K562 (cell line): ENCODE measurements around the gene ARL8A. TPM values are rescaled to one million over a fixed set of nuclear protein-coding genes. Genes with fewer than 3 reads are reported as not detected.

Experiments used
- ATAC-seq: fragments of 200-7000 bp; cut with Tn5 transposase; 3 replicates; pipeline ENCODE4 v1.9.1; 2020; ENCODE audit warnings: moderate library complexity
- BruUV-seq: library from RNA; stranded (reverse); fragments of 400-500 nt; replicated peaks from 2 replicates; lab custom pipeline; 2021; lab: Mats Ljungman, UMichigan
- CTCF ChIA-PET: fragments of 300-600 bp; formaldehyde crosslinking; extraction: SDS; loops from one replicate; lab custom pipeline; 2021; ENCODE audit warnings: low intra/inter-chr PET ratio; lab: Yijun Ruan, JAX
- POLR2A ChIA-PET: fragments of 300-600, 350-650 bp; sonication (Branson Sonifier 250); formaldehyde crosslinking; extraction: SDS; loops from one replicate; lab custom pipeline; 2021; ENCODE audit warnings: antibody characterized with exemption, inconsistent platforms; lab: Yijun Ruan, JAX
- DNase-seq, 4 experiments: peaks; one replicate each; pipeline versions ENCODE4 v3.0.0 to v3.0.0-alpha.2; 2011 to 2018; ENCODE audit warnings: low spot score in 3 of 4, mixed read lengths in 3 of 4; ENCODE audit errors: extremely low read depth in 1 of 4
- FAIRE-seq: peaks from 2 replicates; lab custom pipeline; 2011; peaks lifted over from hg19 to GRCh38; lab: Jason Lieb, UNC
- H2AFZ ChIP-seq: 2 replicates; pipeline ENCODE4 v1.6.0; 2011; ENCODE audit warnings: low read depth, low read length, control low read depth, inconsistent platforms
- H3K27ac ChIP-seq: fragments of 200-600 bp; 3 replicates; pipeline ENCODE4 v1.8.0; 2011; ENCODE audit warnings: low read depth, mild to moderate bottlenecking, control low read depth, inconsistent platforms, low read length, moderate library complexity, mixed read lengths; ENCODE audit errors: extremely low read depth
- H3K27me3 ChIP-seq, 2 experiments: fragments of 300-600 bp in 1 of 2; 2 replicates in 1 of 2; 3 replicates in 1 of 2; pipeline versions ENCODE4 v1.6.0 to v1.8.0; 2011; ENCODE audit warnings: inconsistent platforms in 2 of 2, low read length in 2 of 2, mild to moderate bottlenecking in 1 of 2, mixed read lengths in 1 of 2, moderate library complexity in 1 of 2; ENCODE audit not compliant: control insufficient read depth in 2 of 2, insufficient read depth in 2 of 2
- H3K36me3 ChIP-seq: fragments of 300-600 bp; 3 replicates; pipeline ENCODE4 v1.8.0; 2011; ENCODE audit warnings: mild to moderate bottlenecking, low read length, inconsistent platforms; ENCODE audit not compliant: control insufficient read depth, insufficient read depth
- H3K4me1 ChIP-seq, 2 experiments: fragments of 200-600 bp in 1 of 2; replicated peaks in 1 of 2; 2 replicates in 1 of 2; 3 replicates in 1 of 2; pipeline versions ENCODE4 v1.5.1 to v1.8.0; 2011; ENCODE audit warnings: inconsistent platforms in 2 of 2, low read length in 2 of 2, mild to moderate bottlenecking in 1 of 2, mixed read lengths in 1 of 2, moderate library complexity in 1 of 2; ENCODE audit not compliant: control insufficient read depth in 2 of 2, insufficient read depth in 2 of 2
- H3K4me2 ChIP-seq: 2 replicates; pipeline ENCODE4 v1.6.1; 2011; ENCODE audit warnings: low read length, control low read depth, inconsistent platforms, mixed read lengths; ENCODE audit not compliant: insufficient read depth
- H3K4me3 ChIP-seq: fragments of 200-600 bp; sonication (generic), shearing (Covaris generic); 2 replicates; pipeline ENCODE4 v1.5.1; 2016; ENCODE audit warnings: control low read depth, inconsistent platforms
- H3K79me2 ChIP-seq: fragments of 200-600 bp; 3 replicates; pipeline ENCODE4 v1.8.0; 2011; ENCODE audit warnings: low read length, inconsistent platforms; ENCODE audit not compliant: control insufficient read depth, insufficient read depth
- H3K9ac ChIP-seq, 2 experiments: 2 replicates each; pipeline versions ENCODE4 v1.6.0 to v1.6.1; 2011; ENCODE audit warnings: low read depth in 2 of 2, low read length in 2 of 2, control low read depth in 1 of 2, inconsistent platforms in 1 of 2, mild to moderate bottlenecking in 1 of 2, mixed read lengths in 1 of 2; ENCODE audit not compliant: insufficient read depth in 1 of 2
- H3K9me1 ChIP-seq: one replicate; pipeline ENCODE4 v1.6.0; 2011; ENCODE audit warnings: inconsistent platforms, mild to moderate bottlenecking, low read length, moderate library complexity; ENCODE audit not compliant: control insufficient read depth, insufficient read depth
- H3K9me3 ChIP-seq: replicated peaks from 2 replicates; pipeline ENCODE4 v1.5.1; 2011; ENCODE audit warnings: low read depth, low read length, inconsistent platforms; ENCODE audit not compliant: control insufficient read depth, insufficient read depth
- H4K20me1 ChIP-seq: replicated peaks from 2 replicates; pipeline ENCODE4 v1.6.1; 2011; ENCODE audit warnings: low read length, inconsistent platforms, mixed read lengths; ENCODE audit not compliant: control insufficient read depth, insufficient read depth
- NELFE ChIP-seq: IDR thresholded peaks from 2 replicates; pipeline ENCODE4 v1.6.1; 2011; ENCODE audit warnings: mild to moderate bottlenecking; ENCODE audit not compliant: insufficient read depth, insufficient read length
- NFIC ChIP-seq: fragments of 450-650 bp; IDR thresholded peaks from 2 replicates; pipeline ENCODE4 v1.6.1; 2017; ENCODE audit warnings: mild to moderate bottlenecking, inconsistent platforms
- POLR2G ChIP-seq: fragments of 200-400 bp; formaldehyde crosslinking; IDR thresholded peaks from 2 replicates; pipeline ENCODE4 v1.6.1; 2017; ENCODE audit warnings: low read depth, mild to moderate bottlenecking, antibody characterized with exemption, low read length, moderate library complexity
- WGBS: fragments of 100-300 bp; shearing (Covaris generic); methylation state at CpG from one replicate; pipeline ENCODE4 v1.1.6; 2016; ENCODE audit warnings: low coverage, mixed read lengths; ENCODE audit not compliant: insufficient coverage; ENCODE audit errors: missing lambda C conversion rate; 5-methylcytosine and 5-hydroxymethylcytosine counted together
- in situ Hi-C: fragments of 300-500 bp; cut with MboI; formaldehyde crosslinking; loops from 4 replicates; pipeline ENCODE4 v1.15.0; 2018; ENCODE audit warnings: inconsistent platforms, mixed read lengths
- intact Hi-C: fragments of 100-400 bp; cut with micrococcal nuclease; formaldehyde crosslinking; loops from 2 replicates; pipeline ENCODE4 v1.14.2; 2022
- polyA plus RNA-seq, 8 experiments: library from polyadenylated mRNA; depleted of rRNA in 4 of 8; stranded (reverse) in 5 of 8; unstranded in 3 of 8; fragments of >200 nt; fragmentation: Nextera tagmentation in 2 of 8; fragmentation: Illumina TruSeq in 1 of 8; extraction: Ambion mirVana in 2 of 8; extraction: Trizol in 1 of 8; gene quantifications; 2 replicates each; pipeline versions ENCODE4 v1.2.1 to v1.2.3, GENCODE V29; 2011 to 2014; ENCODE audit warnings: inconsistent platforms in 1 of 8, missing spikeins in 1 of 8
- total RNA-seq, 7 experiments: library from RNA; depleted of rRNA in 6 of 7; stranded (reverse); fragments of >200 nt in 6 of 7; fragmentation: Illumina TruSeq in 2 of 7; extraction: Trizol in 2 of 7; gene quantifications; 2 replicates each; pipeline versions ENCODE4 v1.2.1 to v1.2.3, GENCODE V29; 2011 to 2021; ENCODE audit warnings: low replicate concordance in 1 of 7
- TF ChIP-seq, protein P1 (sequence below): fragments of 450-650 bp; IDR thresholded peaks from 2 replicates; pipeline ENCODE4 v1.6.1; 2018; ENCODE audit not compliant: partially characterized antibody
- TF ChIP-seq, protein P2 (sequence below): sonication (generic); formaldehyde crosslinking; IDR thresholded peaks from 2 replicates; pipeline ENCODE4 v1.9.0; 2022; ENCODE audit warnings: mild to moderate bottlenecking, missing genetic modification reagents
- TF ChIP-seq, protein P3 (sequence below): fragments of 250-450 bp; sonication (Bioruptor Pico); IDR thresholded peaks from 2 replicates; pipeline ENCODE4 v1.8.0; 2021; ENCODE audit warnings: moderate library complexity, mild to moderate bottlenecking, inconsistent platforms
- TF ChIP-seq, protein P4 (sequence below): fragments of 200-800 bp; sonication (Bioruptor generic); IDR thresholded peaks from 2 replicates; pipeline ENCODE4 v1.6.1; 2017; ENCODE audit warnings: missing genetic modification characterization, missing compliant biosample characterization

Gene ARL8A
- total and polyA plus RNA-seq, 9 of the 15 experiments (the other 6 are each of a cell fraction or from before 2014, with no cell fraction given), result 0.17 to 27.3 (median 15.6) TPM

DNA sequence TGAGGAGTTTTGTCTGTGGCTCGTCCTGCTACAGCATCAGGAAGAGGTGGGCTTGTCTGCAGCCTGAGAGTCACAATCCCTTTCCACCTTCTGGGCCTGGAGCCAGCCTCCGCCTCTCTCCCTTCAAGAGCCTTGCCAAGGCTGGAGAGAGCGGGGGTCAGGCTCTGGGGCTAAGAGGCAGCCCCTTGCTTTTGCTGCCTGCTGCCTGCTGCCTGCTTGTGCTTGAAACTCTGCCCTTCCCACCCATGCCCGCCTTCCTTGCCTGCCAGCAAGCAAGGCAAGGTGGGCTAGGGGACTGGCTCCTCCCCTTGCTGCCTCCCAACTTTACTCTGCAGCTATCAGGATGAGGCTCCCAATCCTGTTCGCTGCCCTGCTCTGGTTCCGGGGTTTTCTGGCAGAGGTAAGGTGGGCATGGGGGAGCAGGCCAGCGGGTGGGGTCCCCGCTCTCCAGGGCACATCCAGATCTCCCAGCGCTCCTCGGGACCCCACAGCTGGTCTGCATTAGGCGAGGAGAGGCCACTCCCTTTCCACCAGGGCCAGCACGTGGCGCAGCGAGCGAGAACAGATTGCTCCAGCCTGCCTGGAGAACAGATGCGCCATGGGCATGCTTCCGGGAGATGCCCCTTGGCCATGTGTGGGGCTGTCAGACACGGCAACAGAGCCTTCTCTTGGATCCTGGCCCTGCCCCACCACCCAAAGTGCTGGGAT is 23.3 kb upstream of the ARL8A start:
- Histone ChIP-seq H3K36me3 (peaks cover 40% of the 10 kb centered on the region; the same call in 2 of the 3 replicates), H3K27ac (no peak overlapping the region), H3K9ac (peak overlapping the region in 1 of 2 experiments; percentile 72; a peak in 2 of 4 replicates), H3K9me3 (no peaks in the 10 kb centered on the region), H3K79me2 (peaks cover 47% of the 10 kb centered on the region), H3K27me3 (no peaks in the 10 kb centered on the region), H3K4me3 (no peak overlapping the region), H3K4me2 (no peak overlapping the region)
- ATAC-seq, result no peak
- 87% methylated on average over 16 of the region's 18 CpGs for WGBS
- FAIRE-seq, result no peak
- 0 out of 2 replicates have a peak, but pooled peaks have one; percentile 25 for TF ChIP-seq POLR2G
- TF ChIP-seq, protein P1, sequence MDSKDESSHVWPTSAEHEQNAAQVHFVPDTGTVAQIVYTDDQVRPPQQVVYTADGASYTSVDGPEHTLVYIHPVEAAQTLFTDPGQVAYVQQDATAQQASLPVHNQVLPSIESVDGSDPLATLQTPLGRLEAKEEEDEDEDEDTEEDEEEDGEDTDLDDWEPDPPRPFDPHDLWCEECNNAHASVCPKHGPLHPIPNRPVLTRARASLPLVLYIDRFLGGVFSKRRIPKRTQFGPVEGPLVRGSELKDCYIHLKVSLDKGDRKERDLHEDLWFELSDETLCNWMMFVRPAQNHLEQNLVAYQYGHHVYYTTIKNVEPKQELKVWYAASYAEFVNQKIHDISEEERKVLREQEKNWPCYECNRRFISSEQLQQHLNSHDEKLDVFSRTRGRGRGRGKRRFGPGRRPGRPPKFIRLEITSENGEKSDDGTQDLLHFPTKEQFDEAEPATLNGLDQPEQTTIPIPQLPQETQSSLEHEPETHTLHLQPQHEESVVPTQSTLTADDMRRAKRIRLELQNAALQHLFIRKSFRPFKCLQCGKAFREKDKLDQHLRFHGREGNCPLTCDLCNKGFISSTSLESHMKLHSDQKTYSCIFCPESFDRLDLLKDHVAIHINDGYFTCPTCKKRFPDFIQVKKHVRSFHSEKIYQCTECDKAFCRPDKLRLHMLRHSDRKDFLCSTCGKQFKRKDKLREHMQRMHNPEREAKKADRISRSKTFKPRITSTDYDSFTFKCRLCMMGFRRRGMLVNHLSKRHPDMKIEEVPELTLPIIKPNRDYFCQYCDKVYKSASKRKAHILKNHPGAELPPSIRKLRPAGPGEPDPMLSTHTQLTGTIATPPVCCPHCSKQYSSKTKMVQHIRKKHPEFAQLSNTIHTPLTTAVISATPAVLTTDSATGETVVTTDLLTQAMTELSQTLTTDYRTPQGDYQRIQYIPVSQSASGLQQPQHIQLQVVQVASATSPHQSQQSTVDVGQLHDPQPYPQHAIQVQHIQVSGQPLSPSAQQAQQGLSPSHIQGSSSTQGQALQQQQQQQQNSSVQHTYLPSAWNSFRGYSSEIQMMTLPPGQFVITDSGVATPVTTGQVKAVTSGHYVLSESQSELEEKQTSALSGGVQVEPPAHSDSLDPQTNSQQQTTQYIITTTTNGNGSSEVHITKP, result no peak
- TF ChIP-seq, protein P2, sequence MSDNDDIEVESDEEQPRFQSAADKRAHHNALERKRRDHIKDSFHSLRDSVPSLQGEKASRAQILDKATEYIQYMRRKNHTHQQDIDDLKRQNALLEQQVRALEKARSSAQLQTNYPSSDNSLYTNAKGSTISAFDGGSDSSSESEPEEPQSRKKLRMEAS (CRISPR knock-in tag), result peak; percentile 26; the same call in 1 of the 2 replicates
- TF ChIP-seq NELFE, result no peak
- TF ChIP-seq, protein P3, sequence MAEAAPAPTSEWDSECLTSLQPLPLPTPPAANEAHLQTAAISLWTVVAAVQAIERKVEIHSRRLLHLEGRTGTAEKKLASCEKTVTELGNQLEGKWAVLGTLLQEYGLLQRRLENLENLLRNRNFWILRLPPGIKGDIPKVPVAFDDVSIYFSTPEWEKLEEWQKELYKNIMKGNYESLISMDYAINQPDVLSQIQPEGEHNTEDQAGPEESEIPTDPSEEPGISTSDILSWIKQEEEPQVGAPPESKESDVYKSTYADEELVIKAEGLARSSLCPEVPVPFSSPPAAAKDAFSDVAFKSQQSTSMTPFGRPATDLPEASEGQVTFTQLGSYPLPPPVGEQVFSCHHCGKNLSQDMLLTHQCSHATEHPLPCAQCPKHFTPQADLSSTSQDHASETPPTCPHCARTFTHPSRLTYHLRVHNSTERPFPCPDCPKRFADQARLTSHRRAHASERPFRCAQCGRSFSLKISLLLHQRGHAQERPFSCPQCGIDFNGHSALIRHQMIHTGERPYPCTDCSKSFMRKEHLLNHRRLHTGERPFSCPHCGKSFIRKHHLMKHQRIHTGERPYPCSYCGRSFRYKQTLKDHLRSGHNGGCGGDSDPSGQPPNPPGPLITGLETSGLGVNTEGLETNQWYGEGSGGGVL (CRISPR knock-in tag), result no peak
- TF ChIP-seq, protein P4, sequence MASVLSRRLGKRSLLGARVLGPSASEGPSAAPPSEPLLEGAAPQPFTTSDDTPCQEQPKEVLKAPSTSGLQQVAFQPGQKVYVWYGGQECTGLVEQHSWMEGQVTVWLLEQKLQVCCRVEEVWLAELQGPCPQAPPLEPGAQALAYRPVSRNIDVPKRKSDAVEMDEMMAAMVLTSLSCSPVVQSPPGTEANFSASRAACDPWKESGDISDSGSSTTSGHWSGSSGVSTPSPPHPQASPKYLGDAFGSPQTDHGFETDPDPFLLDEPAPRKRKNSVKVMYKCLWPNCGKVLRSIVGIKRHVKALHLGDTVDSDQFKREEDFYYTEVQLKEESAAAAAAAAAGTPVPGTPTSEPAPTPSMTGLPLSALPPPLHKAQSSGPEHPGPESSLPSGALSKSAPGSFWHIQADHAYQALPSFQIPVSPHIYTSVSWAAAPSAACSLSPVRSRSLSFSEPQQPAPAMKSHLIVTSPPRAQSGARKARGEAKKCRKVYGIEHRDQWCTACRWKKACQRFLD (CRISPR knock-in tag), result 0 out of 2 replicates have a peak, but pooled peaks have one; percentile 6
- peak; percentile 54; the same call in 1 of the 2 replicates for TF ChIP-seq NFIC
- TF ChIP-seq, all 486 proteins: peak for 4
- in situ Hi-C loops, result no loop called here
- no peak for DNase-seq
- H2AFZ ChIP-seq, result no peak overlapping the region; the same call in 1 of the 2 replicates
- POLR2A ChIA-PET, result interaction anchor here (0.6 kb wide), 1 partner anchor 11 kb away, joined by 3 read pairs; no protein-coding TSS in a partner anchor
- peaks cover 40 to 62% of the 10 kb centered on the region in 2 experiments for H3K4me1 ChIP-seq
- CTCF ChIA-PET, result no interaction called here
- no TSS peak for BruUV-seq
- intact Hi-C loops, result no loop called here
- no peaks in the 10 kb centered on the region for H4K20me1 ChIP-seq
- H3K9me1 ChIP-seq, result no peaks in the 10 kb centered on the region
